Fibroblast of lung (primary cell): ENCODE measurements around the gene CTNNA2. TPM values are rescaled to one million over a fixed set of nuclear protein-coding genes. Genes with fewer than 3 reads are reported as not detected.

Source experiments
- DNase-seq, 2 donors: peaks; one replicate each; pipeline versions ENCODE4 v3.0.0 to v3.0.0-alpha.2; 2010; ENCODE audit warnings: low read depth in 2 of 2
- H2AFZ ChIP-seq: 2 replicates; pipeline ENCODE4 v1.5.1; 2012; ENCODE audit warnings: low read length, control low read depth, inconsistent platforms
- H3K27ac ChIP-seq: 2 replicates; pipeline ENCODE4 v1.5.1; 2011; ENCODE audit warnings: low read length, control low read depth; ENCODE audit not compliant: insufficient read depth
- H3K27me3 ChIP-seq: 2 replicates; pipeline ENCODE4 v1.5.1; 2011; ENCODE audit warnings: mild to moderate bottlenecking, low read length; ENCODE audit not compliant: control insufficient read depth, insufficient read depth
- H3K36me3 ChIP-seq: 2 replicates; pipeline ENCODE4 v1.5.1; 2011; ENCODE audit warnings: low read length; ENCODE audit not compliant: control insufficient read depth, insufficient read depth
- H3K4me1 ChIP-seq: 2 replicates; pipeline ENCODE4 v1.5.1; 2011; ENCODE audit warnings: low read length; ENCODE audit not compliant: control insufficient read depth, insufficient read depth; ENCODE audit errors: extremely low read depth
- H3K4me2 ChIP-seq: 2 replicates; pipeline ENCODE4 v1.5.1; 2011; ENCODE audit warnings: low read length, control low read depth; ENCODE audit not compliant: insufficient read depth; ENCODE audit errors: extremely low read depth
- H3K4me3 ChIP-seq, 4 experiments: fragments of 200-600 bp in 1 of 4; sonication (generic) in 1 of 4; replicated peaks in 1 of 4; 2 replicates each; pipeline ENCODE4 v1.5.1; 2011 to 2016; ENCODE audit warnings: low read length in 4 of 4, low read depth in 3 of 4, mild to moderate bottlenecking in 3 of 4, control low read depth in 2 of 4, inconsistent platforms in 1 of 4, mixed read lengths in 1 of 4; ENCODE audit not compliant: insufficient read depth in 1 of 4; ENCODE audit errors: control extremely low read depth in 1 of 4
- H3K79me2 ChIP-seq: 2 replicates; pipeline ENCODE4 v1.5.1; 2012; ENCODE audit warnings: mild to moderate bottlenecking, low read length, inconsistent platforms; ENCODE audit not compliant: control insufficient read depth, insufficient read depth
- H3K9ac ChIP-seq: 2 replicates; pipeline ENCODE4 v1.5.1; 2011; ENCODE audit warnings: mild to moderate bottlenecking, low read length, control low read depth; ENCODE audit not compliant: insufficient read depth
- H3K9me3 ChIP-seq: 2 replicates; pipeline ENCODE4 v1.5.1; 2012; ENCODE audit warnings: low read depth, low read length; ENCODE audit not compliant: control insufficient read depth, insufficient read depth
- H4K20me1 ChIP-seq: 2 replicates; pipeline ENCODE4 v1.5.1; 2011; ENCODE audit warnings: low read length; ENCODE audit not compliant: control insufficient read depth, insufficient read depth; ENCODE audit errors: extremely low read depth
- EZH2 ChIP-seq: IDR thresholded peaks from 2 replicates; pipeline ENCODE4 v1.5.1; 2012; ENCODE audit warnings: low read length, control low read depth, mild to moderate bottlenecking; ENCODE audit errors: missing control alignments
- polyA plus RNA-seq, 2 donors: library from polyadenylated mRNA; depleted of rRNA in 1 of 2; stranded (reverse) in 1 of 2; unstranded in 1 of 2; fragments of >200 nt; gene quantifications; 2 replicates each; pipeline ENCODE4 v1.2.1, GENCODE V29; 2011 to 2012; ENCODE audit warnings: missing spikeins in 1 of 2
- total RNA-seq: library from RNA; depleted of rRNA; stranded (reverse); fragments of >200 nt; gene quantifications from 2 replicates; pipeline ENCODE4 v1.2.1, GENCODE V29; 2014
- TF ChIP-seq, protein P1 (sequence below), 2 donors: IDR thresholded peaks in 1 of 2; conservative IDR thresholded peaks in 1 of 2; 1 replicate in 1 of 2; 2 replicates in 1 of 2; pipeline ENCODE4 v1.5.1; 2011 to 2012; ENCODE audit warnings: low read length in 2 of 2, control low read depth in 1 of 2, inconsistent platforms in 1 of 2, low read depth in 1 of 2, mild to moderate bottlenecking in 1 of 2

The CTNNA2 gene
- total and polyA plus RNA-seq, 2 donors (not counting 1 experiment from before 2014, with no cell fraction given): not detected

DNA sequence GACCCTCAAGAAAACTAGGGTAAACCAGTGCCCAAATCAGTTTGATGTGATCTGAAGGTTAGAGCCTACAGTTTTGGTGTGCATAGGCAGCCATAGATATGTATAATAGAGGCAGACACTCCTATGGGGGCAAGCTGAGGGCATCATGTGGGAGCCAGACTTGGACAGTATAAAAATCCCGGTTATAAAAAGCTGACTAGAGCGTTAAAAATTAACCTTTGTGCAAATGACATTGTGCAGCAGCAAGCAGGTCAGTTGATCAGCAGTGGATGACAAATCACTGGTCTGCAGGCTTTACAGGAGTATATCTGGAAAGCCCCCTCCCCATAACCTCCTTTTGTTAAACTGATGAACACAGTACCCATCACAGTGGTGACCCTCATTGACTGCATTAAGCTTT is 107.8 kb downstream of the CTNNA2 start:
- H3K4me3 ChIP-seq: no peak overlapping the region
- H2AFZ ChIP-seq: no peak overlapping the region
- no peak overlapping the region for H3K9ac ChIP-seq
- no peaks in the 10 kb centered on the region for H3K27me3 ChIP-seq
- H3K27ac ChIP-seq: no peak overlapping the region
- H3K4me1 ChIP-seq: no peaks in the 10 kb centered on the region
- TF ChIP-seq EZH2: no peak
- TF ChIP-seq, protein P1, sequence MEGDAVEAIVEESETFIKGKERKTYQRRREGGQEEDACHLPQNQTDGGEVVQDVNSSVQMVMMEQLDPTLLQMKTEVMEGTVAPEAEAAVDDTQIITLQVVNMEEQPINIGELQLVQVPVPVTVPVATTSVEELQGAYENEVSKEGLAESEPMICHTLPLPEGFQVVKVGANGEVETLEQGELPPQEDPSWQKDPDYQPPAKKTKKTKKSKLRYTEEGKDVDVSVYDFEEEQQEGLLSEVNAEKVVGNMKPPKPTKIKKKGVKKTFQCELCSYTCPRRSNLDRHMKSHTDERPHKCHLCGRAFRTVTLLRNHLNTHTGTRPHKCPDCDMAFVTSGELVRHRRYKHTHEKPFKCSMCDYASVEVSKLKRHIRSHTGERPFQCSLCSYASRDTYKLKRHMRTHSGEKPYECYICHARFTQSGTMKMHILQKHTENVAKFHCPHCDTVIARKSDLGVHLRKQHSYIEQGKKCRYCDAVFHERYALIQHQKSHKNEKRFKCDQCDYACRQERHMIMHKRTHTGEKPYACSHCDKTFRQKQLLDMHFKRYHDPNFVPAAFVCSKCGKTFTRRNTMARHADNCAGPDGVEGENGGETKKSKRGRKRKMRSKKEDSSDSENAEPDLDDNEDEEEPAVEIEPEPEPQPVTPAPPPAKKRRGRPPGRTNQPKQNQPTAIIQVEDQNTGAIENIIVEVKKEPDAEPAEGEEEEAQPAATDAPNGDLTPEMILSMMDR (conservative IDR thresholded peaks at IDR 0.05 in 1 of 2, IDR thresholded peaks at IDR 0.05 in 1 of 2; ENCODE audit: low read depth in 1 of 2, low read length in 2 of 2): no peak
- no peaks in the 10 kb centered on the region for H3K9me3 ChIP-seq
- no peaks in the 10 kb centered on the region for H4K20me1 ChIP-seq
- H3K79me2 ChIP-seq: no peaks in the 10 kb centered on the region
- no peak for DNase-seq
- H3K36me3 ChIP-seq: no peaks in the 10 kb centered on the region
- H3K4me2 ChIP-seq: no peak overlapping the region

DNA sequence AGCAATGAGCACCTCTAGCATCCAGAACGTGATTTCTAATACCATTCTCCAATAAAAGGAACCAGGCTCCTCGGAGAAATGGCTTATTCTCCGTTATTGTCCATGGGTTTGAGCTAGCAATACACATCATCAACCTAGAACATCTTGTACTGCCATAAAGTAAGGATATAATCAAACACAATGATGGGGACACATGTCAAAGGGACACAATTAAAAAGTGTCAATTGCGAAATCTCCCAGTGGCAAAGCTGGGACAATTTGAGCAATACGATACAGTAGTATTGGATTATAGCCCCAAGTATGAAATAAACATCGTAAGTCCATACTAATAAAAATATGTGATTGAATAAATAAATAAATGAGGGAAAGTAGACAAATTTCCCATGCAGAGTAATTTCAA is 108.4 kb downstream of the CTNNA2 start:
- Histone ChIP-seq H4K20me1 (no peaks in the 10 kb centered on the region), H3K27ac (no peak overlapping the region), H3K4me1 (no peaks in the 10 kb centered on the region), H3K9ac (no peak overlapping the region), H3K79me2 (no peaks in the 10 kb centered on the region), H3K27me3 (no peaks in the 10 kb centered on the region), H3K36me3 (no peaks in the 10 kb centered on the region), H3K4me3 (no peak overlapping the region), H2AFZ (no peak overlapping the region), H3K4me2 (no peak overlapping the region), H3K9me3 (no peaks in the 10 kb centered on the region)
- no peak for DNase-seq
- no peak for TF ChIP-seq EZH2
- TF ChIP-seq, protein P1 (conservative IDR thresholded peaks at IDR 0.05 in 1 of 2, IDR thresholded peaks at IDR 0.05 in 1 of 2; ENCODE audit: low read depth in 1 of 2, low read length in 2 of 2): no peak

DNA sequence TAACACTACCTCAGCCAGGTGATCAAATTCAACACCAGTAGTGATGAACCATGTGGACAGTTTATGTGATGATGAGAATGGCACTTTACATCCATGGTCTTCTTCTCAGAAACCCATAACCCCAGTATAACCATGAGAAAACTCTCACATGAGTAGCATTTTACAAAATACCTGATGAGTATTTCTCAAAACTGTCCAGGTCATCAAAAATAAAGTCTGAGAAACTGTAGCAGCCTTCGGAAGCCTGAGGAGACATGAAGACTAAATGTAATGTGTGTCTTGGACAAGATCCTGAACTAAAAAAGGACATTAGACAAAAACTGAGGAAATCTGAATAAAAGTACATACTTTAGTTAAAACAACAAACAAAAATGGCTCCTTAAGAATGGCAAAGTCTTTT is 108.9 kb downstream of the CTNNA2 start:
- Histone ChIP-seq H3K4me2 (no peak overlapping the region), H3K36me3 (no peaks in the 10 kb centered on the region), H3K9me3 (no peaks in the 10 kb centered on the region), H3K79me2 (no peaks in the 10 kb centered on the region), H3K4me1 (no peaks in the 10 kb centered on the region), H3K4me3 (no peak overlapping the region), H3K27ac (no peak overlapping the region), H2AFZ (no peak overlapping the region), H3K27me3 (no peaks in the 10 kb centered on the region), H4K20me1 (no peaks in the 10 kb centered on the region), H3K9ac (no peak overlapping the region)
- TF ChIP-seq, protein P1 (conservative IDR thresholded peaks at IDR 0.05 in 1 of 2, IDR thresholded peaks at IDR 0.05 in 1 of 2; ENCODE audit: low read depth in 1 of 2, low read length in 2 of 2): no peak
- no peak for TF ChIP-seq EZH2
- no peak for DNase-seq
